C4-2B (cell line): Measurements from ENCODE around the gene KPNA5.

Source experiments
- H3K27ac ChIP-seq: fragments of 450-650 bp; 2 replicates; pipeline ENCODE4 v1.5.1; 2017
- ZFX ChIP-seq: fragments of 450-650 bp; IDR thresholded peaks from 2 replicates; pipeline ENCODE4 v1.6.1; 2017
- TF ChIP-seq, protein P1 (sequence below): fragments of 450-650 bp; conservative IDR thresholded peaks from 2 replicates; pipeline ENCODE4 v1.5.1; 2017; ENCODE audit warnings: mild to moderate bottlenecking

Gene KPNA5

DNA sequence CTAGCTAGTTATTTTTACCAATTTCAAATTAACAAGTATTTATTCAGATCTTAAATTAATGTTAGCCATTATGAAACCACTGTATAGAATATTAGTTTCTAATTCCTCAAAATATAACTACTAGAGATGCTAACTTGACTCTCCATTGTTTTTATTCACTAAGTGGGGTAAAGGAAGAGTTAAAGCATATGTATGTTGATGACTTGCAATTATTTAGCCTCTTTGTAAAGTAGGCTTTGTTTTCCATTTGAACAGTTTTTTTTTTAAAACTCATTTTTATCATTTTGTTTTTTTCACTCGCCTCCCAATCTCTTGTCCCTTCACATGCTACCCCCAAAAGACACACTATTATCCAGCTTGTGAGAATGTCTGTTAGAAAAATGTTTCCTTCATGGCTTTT lies 81.2 kb downstream of the KPNA5 start:
- no peak overlapping the region for H3K27ac ChIP-seq
- TF ChIP-seq, protein P1, sequence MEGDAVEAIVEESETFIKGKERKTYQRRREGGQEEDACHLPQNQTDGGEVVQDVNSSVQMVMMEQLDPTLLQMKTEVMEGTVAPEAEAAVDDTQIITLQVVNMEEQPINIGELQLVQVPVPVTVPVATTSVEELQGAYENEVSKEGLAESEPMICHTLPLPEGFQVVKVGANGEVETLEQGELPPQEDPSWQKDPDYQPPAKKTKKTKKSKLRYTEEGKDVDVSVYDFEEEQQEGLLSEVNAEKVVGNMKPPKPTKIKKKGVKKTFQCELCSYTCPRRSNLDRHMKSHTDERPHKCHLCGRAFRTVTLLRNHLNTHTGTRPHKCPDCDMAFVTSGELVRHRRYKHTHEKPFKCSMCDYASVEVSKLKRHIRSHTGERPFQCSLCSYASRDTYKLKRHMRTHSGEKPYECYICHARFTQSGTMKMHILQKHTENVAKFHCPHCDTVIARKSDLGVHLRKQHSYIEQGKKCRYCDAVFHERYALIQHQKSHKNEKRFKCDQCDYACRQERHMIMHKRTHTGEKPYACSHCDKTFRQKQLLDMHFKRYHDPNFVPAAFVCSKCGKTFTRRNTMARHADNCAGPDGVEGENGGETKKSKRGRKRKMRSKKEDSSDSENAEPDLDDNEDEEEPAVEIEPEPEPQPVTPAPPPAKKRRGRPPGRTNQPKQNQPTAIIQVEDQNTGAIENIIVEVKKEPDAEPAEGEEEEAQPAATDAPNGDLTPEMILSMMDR = no peak
- no peak for TF ChIP-seq ZFX

DNA sequence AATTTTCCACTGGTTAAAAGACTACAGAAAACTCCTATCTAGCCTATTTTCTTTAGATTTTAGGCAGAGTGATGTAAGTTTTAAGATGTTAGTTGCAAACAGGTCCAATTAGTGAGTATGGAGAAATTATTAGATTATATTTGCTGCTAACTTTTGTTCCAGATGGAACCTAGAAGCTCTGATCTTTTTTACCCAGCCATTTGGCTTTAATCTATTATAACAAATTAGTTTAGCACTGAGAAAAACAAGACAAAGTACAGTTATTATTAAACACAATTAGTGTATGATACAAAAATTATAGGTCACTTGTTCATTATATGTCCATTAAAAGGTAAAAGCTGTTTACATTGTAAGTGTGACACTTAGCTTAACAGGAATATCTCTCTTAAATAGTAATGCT lies 82.0 kb downstream of the KPNA5 start:
- TF ChIP-seq ZFX = no peak
- TF ChIP-seq, protein P1 = no peak
- no peak overlapping the region for H3K27ac ChIP-seq

DNA sequence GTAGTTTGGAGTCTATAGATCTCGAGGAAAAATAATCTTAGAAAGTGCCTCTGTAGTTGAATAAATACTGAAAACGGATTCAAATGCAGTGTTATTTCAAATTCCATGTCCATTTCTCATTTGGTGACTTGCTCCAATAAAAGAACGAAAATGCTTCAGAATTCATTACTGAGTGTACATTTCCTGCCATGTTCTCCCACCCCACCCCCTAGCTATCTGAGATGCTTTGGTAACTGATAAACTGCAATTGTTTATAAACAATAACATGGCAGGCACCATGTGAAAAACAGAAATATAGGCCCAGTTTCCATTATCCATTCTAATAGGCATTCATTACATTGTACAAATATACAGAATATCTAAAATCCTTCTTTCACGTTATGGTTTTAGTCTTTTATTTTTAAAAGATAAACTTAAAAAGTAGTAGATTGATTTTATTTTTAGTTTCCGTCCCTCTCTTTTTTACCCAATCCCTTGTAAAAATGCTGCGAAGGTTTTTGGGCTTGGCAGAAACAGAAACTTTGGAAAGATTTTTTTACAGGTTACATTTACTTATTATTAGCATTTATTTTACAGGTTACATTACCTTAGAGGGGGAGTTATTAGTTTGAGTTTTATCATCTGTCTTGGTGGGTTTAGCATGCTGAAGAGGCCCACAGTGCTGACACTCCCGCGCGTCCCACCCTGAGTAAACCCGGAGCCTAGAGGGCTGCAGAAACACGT lies 83.1 kb downstream of the KPNA5 start:
- no peak for TF ChIP-seq ZFX
- TF ChIP-seq, protein P1 = no peak
- no peak overlapping the region for H3K27ac ChIP-seq

DNA sequence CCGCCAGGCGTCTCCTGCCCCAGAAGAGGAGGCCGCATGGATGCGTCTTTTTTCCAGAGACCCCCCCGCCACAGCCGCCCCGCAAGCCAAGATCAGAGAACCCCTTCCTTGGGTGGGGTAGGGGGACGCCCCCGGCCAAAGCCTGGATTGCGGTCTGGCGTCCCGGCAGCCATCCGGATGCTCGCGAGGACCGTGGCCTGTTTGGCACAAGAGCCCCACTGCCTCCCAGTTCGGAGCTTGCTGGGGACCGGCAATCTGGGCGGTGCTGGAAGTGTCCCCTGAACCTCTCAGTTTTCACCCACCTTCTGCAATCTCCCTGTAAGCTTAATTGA lies 83.6 kb downstream of the KPNA5 start:
- no peak overlapping the region for H3K27ac ChIP-seq
- no peak for TF ChIP-seq ZFX
- TF ChIP-seq, protein P1 = no peak

DNA sequence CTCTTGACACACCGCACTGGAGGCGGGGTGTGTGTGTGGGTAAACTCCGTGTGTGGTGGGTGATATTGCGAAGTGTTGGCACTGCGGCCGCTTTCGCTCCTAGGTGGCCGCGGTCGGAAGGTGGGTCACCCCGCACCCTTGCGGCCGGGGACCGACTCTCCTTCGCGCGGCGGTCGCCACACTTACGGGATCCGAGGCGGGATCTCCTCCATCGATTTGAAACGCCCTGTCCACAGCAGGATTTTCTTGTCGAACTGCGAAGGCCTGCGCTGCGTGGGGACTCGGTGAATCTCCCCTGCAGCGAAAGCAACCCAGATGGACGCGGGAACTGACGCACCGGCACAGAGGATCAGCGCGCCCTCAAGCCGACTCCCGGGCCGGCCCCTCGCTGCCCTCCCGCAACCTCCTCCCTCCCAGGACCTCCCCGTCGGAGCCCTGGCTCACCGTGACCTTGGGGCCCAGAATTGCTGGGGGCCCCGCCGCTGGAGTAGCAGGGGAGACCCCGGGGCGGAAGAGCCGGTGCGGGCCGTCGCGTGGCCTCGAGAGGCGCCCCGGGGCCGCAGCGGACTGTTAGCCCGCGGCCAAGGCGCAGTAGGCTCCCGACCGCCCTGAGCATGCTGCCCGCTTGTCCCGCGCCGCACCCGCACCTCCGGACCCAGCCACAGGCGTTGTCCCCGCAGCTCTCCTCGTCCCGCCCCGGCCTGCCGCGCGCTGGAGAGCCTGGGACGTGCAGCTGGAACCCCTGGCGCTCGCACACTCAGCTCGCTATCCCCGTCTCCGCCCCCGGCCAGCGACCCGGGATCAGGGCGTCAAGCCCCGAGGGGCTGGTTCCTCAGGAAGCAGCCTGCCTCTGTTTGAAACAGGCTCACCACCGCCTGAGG lies 84.2 kb downstream of the KPNA5 start, which contains the start of gene FAM162B:
Gene FAM162B, minus strand, starts transcription at position 759 of the 881 bp plus-strand sequence. Its CDS starts 143 bp downstream, at position 616.
- no peak within 1 kb of the TSS for H3K27ac ChIP-seq
- no peak for TF ChIP-seq ZFX
- TF ChIP-seq, protein P1 = no peak

DNA sequence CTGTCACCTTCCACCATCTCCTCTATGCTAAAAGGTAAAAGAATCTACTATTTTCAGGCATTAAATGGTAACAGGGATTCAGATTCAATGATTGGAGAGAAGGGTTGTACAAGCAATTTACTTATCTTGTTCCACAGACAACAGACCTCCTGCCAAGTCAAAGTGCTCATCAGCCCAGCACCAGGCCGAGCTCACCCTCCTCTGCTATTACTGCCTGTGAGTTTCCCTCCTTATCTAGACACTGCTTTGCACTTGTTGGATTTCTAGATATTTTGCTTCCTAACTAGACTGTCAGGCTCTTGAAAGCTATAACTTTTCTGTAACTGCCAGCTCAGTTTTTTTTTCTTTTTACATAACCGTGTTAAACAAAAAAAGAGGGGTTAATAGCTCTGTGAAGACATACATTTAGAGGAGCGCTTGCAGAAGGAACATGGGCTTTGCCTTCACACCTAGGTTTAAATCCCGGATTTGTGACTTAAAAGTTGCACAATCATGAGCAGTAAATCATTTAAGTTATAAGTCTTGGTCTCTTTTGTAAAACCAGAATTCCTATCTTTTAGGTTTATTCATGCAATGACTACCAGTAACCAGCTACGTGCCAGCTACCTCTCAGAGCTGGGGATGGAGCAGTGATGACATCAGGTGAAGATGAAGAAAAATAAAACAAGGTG lies 85.6 kb downstream of the KPNA5 start:
- TF ChIP-seq, protein P1 = no peak
- TF ChIP-seq ZFX = no peak

More for the DNA sequence above, 85.6 kb downstream of the KPNA5 start:
- H3K27ac ChIP-seq = no peak overlapping the region
